ENCODE results near the gene OR2L13.

GRCh38 chr1:248111157-248111556 is 16.2 kb downstream of the OR2L13 start:
- TF ChIP-seq CTCF (IDR thresholded peaks at IDR 0.05 in 2 of 3, conservative IDR thresholded peaks at IDR 0.05 in 1 of 3; ENCODE audit: borderline replicate concordance in 1 of 3, insufficient read depth in 1 of 3, low read depth in 2 of 3, low read length in 2 of 3) = no peak
- TF ChIP-seq EGR1 (IDR thresholded peaks at IDR 0.05; ENCODE audit: low read depth) = no peak
- no peak for TF ChIP-seq TCF7L2 (IDR thresholded peaks at IDR 0.05; ENCODE audit: borderline replicate concordance, extremely low read depth, insufficient read depth, insufficient read length)
- no peak for TF ChIP-seq CEBPB (IDR thresholded peaks at IDR 0.05; ENCODE audit: low read depth)
- TF ChIP-seq RAD21 (IDR thresholded peaks at IDR 0.05; ENCODE audit: low read depth) = no peak
- no peak for TF ChIP-seq POLR2A (IDR thresholded peaks at IDR 0.05; ENCODE audit: borderline replicate concordance, extremely low read depth, insufficient read depth, insufficient read length)
- TF ChIP-seq REST (IDR thresholded peaks at IDR 0.05; ENCODE audit: low read depth) = no peak
- no peak for TF ChIP-seq ZFX (IDR thresholded peaks at IDR 0.05)
- no peak for TF ChIP-seq EZH2 (IDR thresholded peaks at IDR 0.05)
- no peak for TF ChIP-seq JUND (IDR thresholded peaks at IDR 0.05)
